ENCODE results near the gene AKR7A2.

The AKR7A2 gene

GRCh38 chr1:19311931-19312781, at the start of gene AKR7A2, which contains the start of gene SLC66A1:
AKR7A2 (minus strand) TSS chr1:19312144; CDS start chr1:19312124, 20 bp downstream.
SLC66A1 (plus strand) TSS chr1:19312326; CDS start chr1:19317678, 5,352 bp downstream.
- DNase-seq = peak; percentile 85

GRCh38 chr1:19360843-19361610, 49.1 kb upstream of the AKR7A2 start:
- DNase-seq = no peak

- no peak for DNase-seq
Measured at GRCh38 chr1:19360432-19360831, 48.5 kb upstream of the AKR7A2 start.

- DNase-seq = no peak
Measured at GRCh38 chr1:19360016-19360415, 48.1 kb upstream of the AKR7A2 start.

- DNase-seq = no peak
Measured at GRCh38 chr1:19359357-19359756, 47.4 kb upstream of the AKR7A2 start.

GRCh38 chr1:19358710-19359109, 46.8 kb upstream of the AKR7A2 start:
- DNase-seq = no peak

GRCh38 chr1:19357299-19357986, 45.5 kb upstream of the AKR7A2 start:
- no peak for DNase-seq

GRCh38 chr1:19356266-19356665, 44.3 kb upstream of the AKR7A2 start:
- no peak for DNase-seq

- DNase-seq = no peak
Measured at GRCh38 chr1:19354531-19354981, 42.6 kb upstream of the AKR7A2 start.

GRCh38 chr1:19353596-19353995, 41.7 kb upstream of the AKR7A2 start:
- DNase-seq = no peak

GRCh38 chr1:19352839-19353238, 40.9 kb upstream of the AKR7A2 start:
- no peak for DNase-seq

- no peak for DNase-seq
Measured at GRCh38 chr1:19351873-19352272, 39.9 kb upstream of the AKR7A2 start.

GRCh38 chr1:19350566-19350965, 38.6 kb upstream of the AKR7A2 start:
- DNase-seq = no peak

GRCh38 chr1:19349999-19350398, 38.1 kb upstream of the AKR7A2 start:
- DNase-seq = no peak

GRCh38 chr1:19348441-19349198, 36.7 kb upstream of the AKR7A2 start:
- DNase-seq = no peak

GRCh38 chr1:19347533-19348172, 35.7 kb upstream of the AKR7A2 start:
- no peak for DNase-seq

GRCh38 chr1:19346026-19346425, 34.1 kb upstream of the AKR7A2 start:
- no peak for DNase-seq

GRCh38 chr1:19345391-19345790, 33.4 kb upstream of the AKR7A2 start:
- no peak for DNase-seq

GRCh38 chr1:19344831-19345230, 32.9 kb upstream of the AKR7A2 start:
- DNase-seq = no peak

GRCh38 chr1:19344372-19344810, 32.4 kb upstream of the AKR7A2 start:
- DNase-seq = peak; percentile 18

- no peak for DNase-seq
Measured at GRCh38 chr1:19343617-19344350, 31.8 kb upstream of the AKR7A2 start.
